A549 (cell line): ENCODE measurements around the gene DLK2. TPM values are rescaled to one million over a fixed set of nuclear protein-coding genes. Genes with fewer than 3 reads are reported as not detected.
"Not testable (repeated sequence)": the region's sequence is repeated elsewhere in the genome, so short reads cannot be mapped to it uniquely, and the experiment has no call there.

Experiments used
- ATAC-seq, 2 experiments: fragments of 200-7000 bp in 1 of 2; fragments of >200 bp in 1 of 2; cut with Nextera tagmentation in 1 of 2; cut with Tn5 transposase in 1 of 2; 3 replicates each; pipeline versions ENCODE4 v1.8.0 to v1.9.1; 2018 to 2020; ENCODE audit warnings: mild to moderate bottlenecking in 1 of 2, moderate library complexity in 1 of 2
- CTCF ChIA-PET: fragments of 300-600 bp; sonication (Branson Sonifier 250); formaldehyde crosslinking; extraction: SDS; loops from one replicate; lab custom pipeline; 2021; ENCODE audit warnings: antibody characterized with exemption, inconsistent platforms; lab: Yijun Ruan, JAX
- POLR2A ChIA-PET: fragments of 350-600 bp; formaldehyde crosslinking; extraction: SDS; loops from one replicate; lab custom pipeline; 2021; ENCODE audit warnings: antibody characterized with exemption, inconsistent platforms; lab: Yijun Ruan, JAX
- DNase-seq, 2 experiments: peaks; one replicate each; pipeline versions ENCODE4 v3.0.0 to v3.0.0-alpha.2; 2011 to 2016; ENCODE audit warnings: low read depth in 1 of 2, low spot score in 1 of 2
- FAIRE-seq: peaks from 2 replicates; lab custom pipeline; 2011; peaks lifted over from hg19 to GRCh38; lab: Jason Lieb, UNC
- H3K27ac ChIP-seq, 2 experiments: fragments of >200 bp; sonication (Bioruptor Twin); formaldehyde crosslinking; 3 replicates each; pipeline ENCODE4 v1.5.1; 2016 to 2017
- H3K4me1 ChIP-seq: fragments of >200 bp; sonication (Bioruptor Twin); formaldehyde crosslinking; 3 replicates; pipeline ENCODE4 v1.6.1; 2016
- H3K4me2 ChIP-seq: fragments of >200 bp; sonication (Bioruptor Twin); formaldehyde crosslinking; 3 replicates; pipeline ENCODE4 v1.6.1; 2016
- H3K4me3 ChIP-seq: fragments of >200 bp; sonication (Bioruptor Twin); formaldehyde crosslinking; 3 replicates; pipeline ENCODE4 v1.5.1; 2016
- H3K9me3 ChIP-seq: fragments of >200 bp; sonication (Bioruptor Twin); formaldehyde crosslinking; 3 replicates; pipeline ENCODE4 v1.6.1; 2016
- BHLHE40 ChIP-seq: IDR thresholded peaks from 2 replicates; pipeline ENCODE4 v1.6.1; 2012; ENCODE audit warnings: low read depth, low read length, inconsistent platforms
- CBX2 ChIP-seq: fragments of 200-600 bp; sonication (generic); IDR thresholded peaks from 2 replicates; pipeline ENCODE4 v1.6.1; 2016; ENCODE audit warnings: low read depth, mild to moderate bottlenecking, borderline replicate concordance
- FOSB ChIP-seq: fragments of 250-450 bp; sonication (Bioruptor Pico); IDR thresholded peaks from 2 replicates; pipeline ENCODE4 v1.5.0; 2020; ENCODE audit warnings: mild to moderate bottlenecking, moderate library complexity
- FOSL2 ChIP-seq, 2 experiments: fragments of 450-650 bp in 1 of 2; fragments of >200 bp in 1 of 2; sonication (Bioruptor Twin) in 1 of 2; formaldehyde crosslinking; IDR thresholded peaks; 2 replicates each; pipeline versions ENCODE4 v1.5.0 to v1.6.1; 2016 to 2020; ENCODE audit warnings: mild to moderate bottlenecking in 1 of 2, moderate library complexity in 1 of 2
- FOXS1 ChIP-seq: fragments of 250-450 bp; sonication (Bioruptor Pico); IDR thresholded peaks from 2 replicates; pipeline ENCODE4 v1.5.0; 2020; ENCODE audit warnings: mild to moderate bottlenecking, moderate library complexity
- HDAC2 ChIP-seq: fragments of 200-600 bp; sonication (generic); IDR thresholded peaks from 2 replicates; pipeline ENCODE4 v1.6.1; 2016
- HOXB13 ChIP-seq: fragments of 250-450 bp; sonication (Bioruptor Pico); IDR thresholded peaks from 2 replicates; pipeline ENCODE4 v1.5.0; 2020; ENCODE audit warnings: low read depth, mild to moderate bottlenecking, moderate library complexity
- KDM5A ChIP-seq: fragments of 200-600 bp; sonication (generic); IDR thresholded peaks from 2 replicates; pipeline ENCODE4 v1.6.1; 2016; ENCODE audit warnings: antibody characterized with exemption, mild to moderate bottlenecking
- MAZ ChIP-seq: fragments of 150-350 bp; IDR thresholded peaks from 2 replicates; pipeline ENCODE4 v1.6.1; 2014; ENCODE audit warnings: antibody characterized with exemption, low read depth, low read length, borderline replicate concordance
- MYC ChIP-seq: IDR thresholded peaks from 2 replicates; pipeline ENCODE4 v1.6.1; 2012; ENCODE audit warnings: mild to moderate bottlenecking, inconsistent platforms, low read length, improper control_type of control experiment, borderline replicate concordance
- NFE2L2 ChIP-seq: fragments of 150-350 bp; conservative IDR thresholded peaks from 2 replicates; pipeline ENCODE4 v1.6.1; 2014; ENCODE audit warnings: low read length
- POLR2A ChIP-seq: IDR thresholded peaks from 2 replicates; pipeline ENCODE4 v1.6.1; 2012; ENCODE audit warnings: mild to moderate bottlenecking, low read length
- POLR2AphosphoS2 ChIP-seq: conservative IDR thresholded peaks from 2 replicates; pipeline ENCODE4 v1.6.1; 2012; ENCODE audit warnings: low read length, improper control_type of control experiment, inconsistent platforms
- RCOR1 ChIP-seq: fragments of 150-350 bp; IDR thresholded peaks from 2 replicates; pipeline ENCODE4 v1.6.1; 2014; ENCODE audit warnings: antibody characterized with exemption, low read length, low read depth
- RFX5 ChIP-seq: fragments of 450-650 bp; IDR thresholded peaks from 2 replicates; pipeline ENCODE4 v1.7.1; 2014; ENCODE audit warnings: antibody characterized with exemption, mild to moderate bottlenecking, moderate library complexity
- RNF2 ChIP-seq: fragments of 200-600 bp; sonication (generic); IDR thresholded peaks from 2 replicates; pipeline ENCODE4 v1.6.1; 2016; ENCODE audit warnings: low read depth, mild to moderate bottlenecking, antibody characterized with exemption, moderate library complexity, borderline replicate concordance
- SMC3 ChIP-seq: fragments of >200 bp; sonication (Bioruptor Twin); formaldehyde crosslinking; IDR thresholded peaks from 3 replicates; pipeline ENCODE4 v1.6.1; 2018; ENCODE audit warnings: inconsistent platforms
- TFCP2L1 ChIP-seq: fragments of 250-450 bp; sonication (Bioruptor Pico); IDR thresholded peaks from 2 replicates; pipeline ENCODE4 v1.5.0; 2021; ENCODE audit warnings: mild to moderate bottlenecking
- TP53 ChIP-seq: fragments of 250-450 bp; sonication (Bioruptor Pico); IDR thresholded peaks from 2 replicates; pipeline ENCODE4 v1.5.0; 2021; ENCODE audit warnings: mild to moderate bottlenecking, moderate library complexity
- WGBS: methylation state at CpG from one replicate; pipeline ENCODE4 v1.1.6; 2017; ENCODE audit errors: missing lambda C conversion rate; 5-methylcytosine and 5-hydroxymethylcytosine counted together
- polyA plus RNA-seq, 4 experiments: library from polyadenylated mRNA; depleted of rRNA in 3 of 4; stranded (reverse); fragments of >200 nt; fragmentation: RNase III in 1 of 4; extraction: RNeasy Plus Mini Kit Qiagen cat#74134 plus additional on column Dnase treatment in 1 of 4; gene quantifications; 2 replicates in 3 of 4; 3 replicates in 1 of 4; pipeline ENCODE4 v1.2.3, GENCODE V29; 2011 to 2017
- TF ChIP-seq, protein P1 (sequence below): IDR thresholded peaks from 2 replicates; pipeline ENCODE4 v1.6.1; 2012; ENCODE audit warnings: low read depth, borderline replicate concordance
- TF ChIP-seq, protein P2 (sequence below): IDR thresholded peaks from 2 replicates; pipeline ENCODE4 v1.6.1; 2012
- TF ChIP-seq, protein P3 (sequence below): fragments of 450-650 bp; IDR thresholded peaks from 2 replicates; pipeline ENCODE4 v1.6.1; 2014; ENCODE audit warnings: antibody characterized with exemption
- TF ChIP-seq, protein P4 (sequence below): fragments of >200 bp; sonication (Bioruptor Twin); formaldehyde crosslinking; IDR thresholded peaks from 3 replicates; pipeline ENCODE4 v1.6.1; 2016

The DLK2 gene
- polyA plus RNA-seq, 2 of the 4 experiments (the other 2 are of a cell fraction) = 2.5 to 2.9 TPM

DNA sequence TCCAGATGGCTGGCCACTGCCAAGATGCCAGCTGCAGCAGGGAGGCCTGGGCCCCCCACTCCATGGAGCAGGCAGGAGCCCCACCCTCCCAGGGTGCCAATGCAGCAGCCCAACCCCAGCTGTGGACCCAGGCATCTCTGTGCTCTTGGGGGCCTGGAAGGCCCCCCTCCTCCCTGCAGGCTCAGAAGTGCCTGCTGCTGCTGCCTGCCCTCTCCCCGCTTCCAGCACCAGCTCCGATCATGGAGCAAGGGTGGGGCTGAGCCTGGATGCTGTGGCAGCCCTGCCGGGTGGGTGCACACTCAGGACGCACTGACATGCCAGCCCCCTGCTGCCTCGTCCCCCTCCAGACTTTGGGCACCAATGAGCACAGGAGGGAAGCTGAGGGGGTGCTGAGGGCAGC lies 42.8 kb downstream of the DLK2 start:
- ATAC-seq (no peak), DNase-seq (no peak), FAIRE-seq (no peak)
- Histone ChIP-seq H3K4me2 (no peak overlapping the region), H3K27ac (no peak overlapping the region), H3K9me3 (no peaks in the 10 kb centered on the region), H3K4me3 (no peak overlapping the region), H3K4me1 (no peaks in the 10 kb centered on the region)
- ChIA-PET CTCF (interaction anchor here (0.9 to 1.5 kb wide), 2 partner anchors 12 to 14 kb away, joined by 3 to 6 read pairs; no protein-coding TSS in a partner anchor), POLR2A (no interaction called here)
- WGBS = no CpG with 5 or more reads among the region's 5 CpGs
- no peak for TF ChIP-seq HOXB13 (CRISPR knock-in tag)
- TF ChIP-seq RFX5 = no peak
- no peak for TF ChIP-seq SMC3
- no peak for TF ChIP-seq TP53

DNA sequence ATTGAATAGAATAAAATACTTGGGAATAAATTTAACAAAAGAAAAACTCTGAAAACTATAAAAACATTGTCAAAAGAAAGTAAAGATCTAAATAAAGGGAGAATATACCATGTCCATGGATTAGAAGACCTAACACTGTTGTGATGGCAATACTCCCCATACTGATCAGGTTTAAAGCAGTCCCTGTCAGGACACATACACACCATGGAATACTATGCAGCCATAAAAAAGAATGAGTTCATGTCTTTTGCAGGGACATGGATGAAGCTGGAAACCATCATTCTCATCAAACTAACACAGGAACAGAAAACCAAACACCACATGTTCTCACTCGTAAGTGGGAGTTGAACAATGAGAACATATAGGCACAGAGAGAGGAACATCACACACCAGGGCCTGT lies 44.6 kb downstream of the DLK2 start:
- WGBS = 14% methylated on average over 1 of the region's 1 CpG

DNA sequence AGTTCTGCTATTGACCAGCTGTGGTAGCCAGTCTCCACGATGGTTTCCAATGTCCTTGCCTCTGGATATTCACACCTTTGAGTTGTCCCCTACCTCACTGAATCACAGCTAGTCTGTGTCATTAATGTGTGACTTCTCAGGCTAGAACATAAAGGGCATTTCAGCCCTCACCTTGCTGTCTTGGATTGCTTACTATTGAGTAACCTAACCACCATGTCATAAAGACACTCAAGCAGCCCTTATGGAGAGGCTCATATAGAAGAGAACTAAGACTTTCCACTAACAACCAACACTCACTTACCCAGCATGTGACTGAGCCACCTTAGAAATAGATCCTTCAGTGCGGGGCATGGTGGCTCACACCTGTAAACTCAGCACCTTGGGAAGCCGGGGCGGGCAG lies 47.1 kb downstream of the DLK2 start:
- Histone ChIP-seq H3K4me1 (no peaks in the 10 kb centered on the region), H3K4me2 (no peak overlapping the region), H3K9me3 (no peaks in the 10 kb centered on the region), H3K4me3 (no peak overlapping the region), H3K27ac (no peak overlapping the region)
- no peak for ATAC-seq
- 65% methylated on average over 4 of the region's 4 CpGs for WGBS
- FAIRE-seq = no peak
- TF ChIP-seq, protein P1, sequence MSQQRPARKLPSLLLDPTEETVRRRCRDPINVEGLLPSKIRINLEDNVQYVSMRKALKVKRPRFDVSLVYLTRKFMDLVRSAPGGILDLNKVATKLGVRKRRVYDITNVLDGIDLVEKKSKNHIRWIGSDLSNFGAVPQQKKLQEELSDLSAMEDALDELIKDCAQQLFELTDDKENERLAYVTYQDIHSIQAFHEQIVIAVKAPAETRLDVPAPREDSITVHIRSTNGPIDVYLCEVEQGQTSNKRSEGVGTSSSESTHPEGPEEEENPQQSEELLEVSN = no peak
- no peak for TF ChIP-seq TFCP2L1 (CRISPR knock-in tag)
- TF ChIP-seq CBX2 = no peak
- no peak for TF ChIP-seq RNF2
- no peak for TF ChIP-seq POLR2AphosphoS2
- TF ChIP-seq RCOR1 = no peak
- TF ChIP-seq, protein P2, sequence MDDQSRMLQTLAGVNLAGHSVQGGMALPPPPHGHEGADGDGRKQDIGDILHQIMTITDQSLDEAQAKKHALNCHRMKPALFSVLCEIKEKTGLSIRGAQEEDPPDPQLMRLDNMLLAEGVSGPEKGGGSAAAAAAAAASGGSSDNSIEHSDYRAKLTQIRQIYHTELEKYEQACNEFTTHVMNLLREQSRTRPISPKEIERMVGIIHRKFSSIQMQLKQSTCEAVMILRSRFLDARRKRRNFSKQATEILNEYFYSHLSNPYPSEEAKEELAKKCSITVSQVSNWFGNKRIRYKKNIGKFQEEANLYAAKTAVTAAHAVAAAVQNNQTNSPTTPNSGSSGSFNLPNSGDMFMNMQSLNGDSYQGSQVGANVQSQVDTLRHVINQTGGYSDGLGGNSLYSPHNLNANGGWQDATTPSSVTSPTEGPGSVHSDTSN = no peak
- no peak for TF ChIP-seq MAZ
- TF ChIP-seq, protein P3, sequence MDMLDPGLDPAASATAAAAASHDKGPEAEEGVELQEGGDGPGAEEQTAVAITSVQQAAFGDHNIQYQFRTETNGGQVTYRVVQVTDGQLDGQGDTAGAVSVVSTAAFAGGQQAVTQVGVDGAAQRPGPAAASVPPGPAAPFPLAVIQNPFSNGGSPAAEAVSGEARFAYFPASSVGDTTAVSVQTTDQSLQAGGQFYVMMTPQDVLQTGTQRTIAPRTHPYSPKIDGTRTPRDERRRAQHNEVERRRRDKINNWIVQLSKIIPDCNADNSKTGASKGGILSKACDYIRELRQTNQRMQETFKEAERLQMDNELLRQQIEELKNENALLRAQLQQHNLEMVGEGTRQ = no peak
- no peak for TF ChIP-seq MYC
- TF ChIP-seq, protein P4, sequence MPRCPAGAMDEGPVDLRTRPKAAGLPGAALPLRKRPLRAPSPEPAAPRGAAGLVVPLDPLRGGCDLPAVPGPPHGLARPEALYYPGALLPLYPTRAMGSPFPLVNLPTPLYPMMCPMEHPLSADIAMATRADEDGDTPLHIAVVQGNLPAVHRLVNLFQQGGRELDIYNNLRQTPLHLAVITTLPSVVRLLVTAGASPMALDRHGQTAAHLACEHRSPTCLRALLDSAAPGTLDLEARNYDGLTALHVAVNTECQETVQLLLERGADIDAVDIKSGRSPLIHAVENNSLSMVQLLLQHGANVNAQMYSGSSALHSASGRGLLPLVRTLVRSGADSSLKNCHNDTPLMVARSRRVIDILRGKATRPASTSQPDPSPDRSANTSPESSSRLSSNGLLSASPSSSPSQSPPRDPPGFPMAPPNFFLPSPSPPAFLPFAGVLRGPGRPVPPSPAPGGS = no peak
- no peak for TF ChIP-seq FOSB (CRISPR knock-in tag)
- TF ChIP-seq BHLHE40 = no peak
- no peak for TF ChIP-seq POLR2A
- no peak for TF ChIP-seq HDAC2
- no peak for TF ChIP-seq KDM5A
- no peak for TF ChIP-seq NFE2L2
- no peak for TF ChIP-seq FOSL2 (IDR thresholded peaks at IDR 0.05)
- no peak for TF ChIP-seq FOSL2 (CRISPR knock-in tag; IDR thresholded peaks at IDR 0.05)
- no peak for TF ChIP-seq FOXS1
- POLR2A ChIA-PET = no interaction called here
- CTCF ChIA-PET = interaction anchor here (1.3 kb wide), 1 partner anchor 13 kb away, joined by 3 read pairs; no protein-coding TSS in a partner anchor
- DNase-seq = no peak

More for the DNA sequence above, 44.6 kb downstream of the DLK2 start:
- H3K4me2 ChIP-seq, ATAC-seq, H3K27ac ChIP-seq, H3K4me1 ChIP-seq, CTCF ChIA-PET, DNase-seq, H3K9me3 ChIP-seq, H3K4me3 ChIP-seq, POLR2A ChIA-PET, FAIRE-seq: not testable (repeated sequence)
